OCI-LY3 (cell line): ENCODE measurements around the gene HTT.

Source experiments
- H2AFZ ChIP-seq: fragments of 200-600, 300-600 bp; shearing (Covaris generic); 2 replicates; pipeline ENCODE4 v1.6.0; 2014; ENCODE audit warnings: antibody characterized with exemption, low read depth, low read length
- H3K27ac ChIP-seq: fragments of 200-600, 300-600 bp; sonication (generic); 2 replicates; pipeline ENCODE4 v1.5.1; 2014; ENCODE audit warnings: mild to moderate bottlenecking, low read length, moderate library complexity, mixed read lengths
- H3K27me3 ChIP-seq: fragments of 200-600, 300-600 bp; sonication (generic); 2 replicates; pipeline ENCODE4 v1.6.1; 2014; ENCODE audit warnings: low read depth, low read length, mixed read lengths
- H3K36me3 ChIP-seq: fragments of 200-600, 300-600 bp; sonication (generic); replicated peaks from 2 replicates; pipeline ENCODE3; 2014; ENCODE audit warnings: low read depth, low read length, mixed read lengths
- H3K4me1 ChIP-seq: fragments of 300-600, 200-600 bp; sonication (generic); 2 replicates; pipeline ENCODE4 v1.6.1; 2014; ENCODE audit warnings: low read length, mixed read lengths
- H3K4me2 ChIP-seq: fragments of 200-600, 300-600 bp; sonication (generic); 2 replicates; pipeline ENCODE4 v1.6.1; 2014; ENCODE audit warnings: low read length, mixed read lengths
- H3K4me3 ChIP-seq: fragments of 300-600, 200-600 bp; sonication (generic); 2 replicates; pipeline ENCODE4 v1.5.1; 2014; ENCODE audit warnings: antibody characterized with exemption, mild to moderate bottlenecking, low read length, moderate library complexity
- H3K79me2 ChIP-seq: fragments of 300-600, 200-600 bp; shearing (Covaris generic); 2 replicates; pipeline ENCODE4 v1.6.1; 2014; ENCODE audit warnings: mild to moderate bottlenecking, low read length, mixed read lengths
- H3K9ac ChIP-seq: fragments of 300-600, 200-600 bp; shearing (Covaris generic); 2 replicates; pipeline ENCODE4 v1.6.0; 2014; ENCODE audit warnings: mild to moderate bottlenecking, low read length, moderate library complexity
- H3K9me3 ChIP-seq: fragments of 200-600, 300-600 bp; shearing (Covaris generic); 2 replicates; pipeline ENCODE4 v1.6.1; 2014; ENCODE audit warnings: low read length, mixed read lengths; ENCODE audit not compliant: insufficient read depth
- H4K20me1 ChIP-seq: fragments of 200-600, 300-600 bp; sonication (generic); 2 replicates; pipeline ENCODE4 v1.6.1; 2016; ENCODE audit warnings: low read length, mixed read lengths; ENCODE audit not compliant: insufficient read depth
- EZH2phosphoT487 ChIP-seq: fragments of 200-600 bp; shearing (Covaris generic); IDR thresholded peaks from 2 replicates; pipeline ENCODE4 v1.6.1; 2018; ENCODE audit warnings: antibody characterized with exemption, mixed run types, low read depth
- TF ChIP-seq, protein P1 (sequence below): fragments of 200-600, 300-600 bp; sonication (generic); IDR thresholded peaks from 2 replicates; pipeline ENCODE4 v1.5.1; 2014; ENCODE audit warnings: antibody characterized with exemption, low read length, low read depth

Gene HTT

DNA sequence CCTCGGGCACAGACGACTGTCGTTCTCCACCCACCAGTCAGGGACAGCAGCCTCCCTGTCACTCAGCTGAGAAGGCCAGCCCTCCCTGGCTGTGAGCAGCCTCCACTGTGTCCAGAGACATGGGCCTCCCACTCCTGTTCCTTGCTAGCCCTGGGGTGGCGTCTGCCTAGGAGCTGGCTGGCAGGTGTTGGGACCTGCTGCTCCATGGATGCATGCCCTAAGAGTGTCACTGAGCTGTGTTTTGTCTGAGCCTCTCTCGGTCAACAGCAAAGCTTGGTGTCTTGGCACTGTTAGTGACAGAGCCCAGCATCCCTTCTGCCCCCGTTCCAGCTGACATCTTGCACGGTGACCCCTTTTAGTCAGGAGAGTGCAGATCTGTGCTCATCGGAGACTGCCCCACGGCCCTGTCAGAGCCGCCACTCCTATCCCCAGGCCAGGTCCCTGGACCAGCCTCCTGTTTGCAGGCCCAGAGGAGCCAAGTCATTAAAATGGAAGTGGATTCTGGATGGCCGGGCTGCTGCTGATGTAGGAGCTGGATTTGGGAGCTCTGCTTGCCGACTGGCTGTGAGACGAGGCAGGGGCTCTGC lies 166.5 kb downstream of the HTT start:
- Histone ChIP-seq H3K27ac (no peak overlapping the region), H3K4me2 (no peak overlapping the region), H2AFZ (no peak overlapping the region), H3K9me3 (no peaks in the 10 kb centered on the region), H3K4me1 (peaks cover 24% of the 10 kb centered on the region), H3K27me3 (no peaks in the 10 kb centered on the region), H3K9ac (no peak overlapping the region), H3K4me3 (no peak overlapping the region), H3K36me3 (peaks cover 40% of the 10 kb centered on the region), H4K20me1 (peaks cover 40% of the 10 kb centered on the region), H3K79me2 (no peaks in the 10 kb centered on the region)
- TF ChIP-seq EZH2phosphoT487: no peak
- TF ChIP-seq, protein P1, sequence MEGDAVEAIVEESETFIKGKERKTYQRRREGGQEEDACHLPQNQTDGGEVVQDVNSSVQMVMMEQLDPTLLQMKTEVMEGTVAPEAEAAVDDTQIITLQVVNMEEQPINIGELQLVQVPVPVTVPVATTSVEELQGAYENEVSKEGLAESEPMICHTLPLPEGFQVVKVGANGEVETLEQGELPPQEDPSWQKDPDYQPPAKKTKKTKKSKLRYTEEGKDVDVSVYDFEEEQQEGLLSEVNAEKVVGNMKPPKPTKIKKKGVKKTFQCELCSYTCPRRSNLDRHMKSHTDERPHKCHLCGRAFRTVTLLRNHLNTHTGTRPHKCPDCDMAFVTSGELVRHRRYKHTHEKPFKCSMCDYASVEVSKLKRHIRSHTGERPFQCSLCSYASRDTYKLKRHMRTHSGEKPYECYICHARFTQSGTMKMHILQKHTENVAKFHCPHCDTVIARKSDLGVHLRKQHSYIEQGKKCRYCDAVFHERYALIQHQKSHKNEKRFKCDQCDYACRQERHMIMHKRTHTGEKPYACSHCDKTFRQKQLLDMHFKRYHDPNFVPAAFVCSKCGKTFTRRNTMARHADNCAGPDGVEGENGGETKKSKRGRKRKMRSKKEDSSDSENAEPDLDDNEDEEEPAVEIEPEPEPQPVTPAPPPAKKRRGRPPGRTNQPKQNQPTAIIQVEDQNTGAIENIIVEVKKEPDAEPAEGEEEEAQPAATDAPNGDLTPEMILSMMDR: no peak

DNA sequence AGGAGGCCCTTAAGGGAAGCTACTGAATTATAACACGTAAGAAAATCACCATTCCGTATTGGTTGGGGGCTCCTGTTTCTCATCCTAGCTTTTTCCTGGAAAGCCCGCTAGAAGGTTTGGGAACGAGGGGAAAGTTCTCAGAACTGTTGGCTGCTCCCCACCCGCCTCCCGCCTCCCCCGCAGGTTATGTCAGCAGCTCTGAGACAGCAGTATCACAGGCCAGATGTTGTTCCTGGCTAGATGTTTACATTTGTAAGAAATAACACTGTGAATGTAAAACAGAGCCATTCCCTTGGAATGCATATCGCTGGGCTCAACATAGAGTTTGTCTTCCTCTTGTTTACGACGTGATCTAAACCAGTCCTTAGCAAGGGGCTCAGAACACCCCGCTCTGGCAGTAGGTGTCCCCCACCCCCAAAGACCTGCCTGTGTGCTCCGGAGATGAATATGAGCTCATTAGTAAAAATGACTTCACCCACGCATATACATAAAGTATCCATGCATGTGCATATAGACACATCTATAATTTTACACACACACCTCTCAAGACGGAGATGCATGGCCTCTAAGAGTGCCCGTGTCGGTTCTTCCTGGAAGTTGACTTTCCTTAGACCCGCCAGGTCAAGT lies 167.5 kb downstream of the HTT start:
- Histone ChIP-seq H4K20me1 (peaks cover 40% of the 10 kb centered on the region), H3K27me3 (no peaks in the 10 kb centered on the region)
- no peak for TF ChIP-seq EZH2phosphoT487
- TF ChIP-seq, protein P1: no peak

DNA sequence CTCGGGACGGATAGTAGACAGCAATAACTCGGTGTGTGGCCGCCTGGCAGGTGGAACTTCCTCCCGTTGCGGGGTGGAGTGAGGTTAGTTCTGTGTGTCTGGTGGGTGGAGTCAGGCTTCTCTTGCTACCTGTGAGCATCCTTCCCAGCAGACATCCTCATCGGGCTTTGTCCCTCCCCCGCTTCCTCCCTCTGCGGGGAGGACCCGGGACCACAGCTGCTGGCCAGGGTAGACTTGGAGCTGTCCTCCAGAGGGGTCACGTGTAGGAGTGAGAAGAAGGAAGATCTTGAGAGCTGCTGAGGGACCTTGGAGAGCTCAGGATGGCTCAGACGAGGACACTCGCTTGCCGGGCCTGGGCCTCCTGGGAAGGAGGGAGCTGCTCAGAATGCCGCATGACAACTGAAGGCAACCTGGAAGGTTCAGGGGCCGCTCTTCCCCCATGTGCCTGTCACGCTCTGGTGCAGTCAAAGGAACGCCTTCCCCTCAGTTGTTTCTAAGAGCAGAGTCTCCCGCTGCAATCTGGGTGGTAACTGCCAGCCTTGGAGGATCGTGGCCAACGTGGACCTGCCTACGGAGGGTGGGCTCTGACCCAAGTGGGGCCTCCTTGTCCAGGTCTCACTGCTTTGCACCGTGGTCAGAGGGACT lies 168.8 kb downstream of the HTT start:
- Histone ChIP-seq H3K4me3 (no peak overlapping the region), H3K9me3 (no peaks in the 10 kb centered on the region), H3K27me3 (no peaks in the 10 kb centered on the region), H4K20me1 (peaks cover 37% of the 10 kb centered on the region), H2AFZ (no peak overlapping the region), H3K79me2 (no peaks in the 10 kb centered on the region), H3K36me3 (peaks cover 32% of the 10 kb centered on the region), H3K27ac (no peak overlapping the region), H3K4me1 (peaks cover 29% of the 10 kb centered on the region), H3K9ac (no peak overlapping the region), H3K4me2 (0 out of 2 replicates have a peak overlapping the region, but pooled peaks have one; percentile 20)
- TF ChIP-seq EZH2phosphoT487: no peak
- TF ChIP-seq, protein P1: no peak

More for the DNA sequence above, 167.5 kb downstream of the HTT start:
- H3K36me3 ChIP-seq: peaks cover 37% of the 10 kb centered on the region
- no peak overlapping the region for H3K27ac ChIP-seq
- H3K79me2 ChIP-seq: no peaks in the 10 kb centered on the region
- H3K9me3 ChIP-seq: no peaks in the 10 kb centered on the region
- no peak overlapping the region for H3K4me3 ChIP-seq
- no peak overlapping the region for H3K9ac ChIP-seq
- peaks cover 29% of the 10 kb centered on the region for H3K4me1 ChIP-seq
- H3K4me2 ChIP-seq: no peak overlapping the region
- H2AFZ ChIP-seq: no peak overlapping the region

DNA sequence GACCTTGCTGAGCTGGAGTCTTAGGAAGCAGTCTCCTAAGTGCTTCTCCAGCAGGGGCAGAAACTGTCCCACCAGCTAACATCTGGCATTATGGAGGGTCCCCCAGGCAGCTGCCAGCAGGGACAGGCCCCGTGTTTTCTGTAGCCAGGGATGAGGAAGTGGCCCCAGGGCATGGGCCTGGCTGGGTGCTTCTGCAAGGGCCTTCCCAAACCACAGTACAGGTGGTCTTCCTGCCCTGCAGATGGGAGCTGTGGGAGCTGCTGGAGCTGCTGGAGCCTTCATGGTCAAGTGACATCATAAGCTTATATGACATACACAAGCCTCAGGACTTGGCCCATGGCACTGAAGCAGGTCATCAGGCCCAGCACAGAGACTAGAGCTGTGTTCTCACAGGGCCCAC lies 169.5 kb downstream of the HTT start:
- Histone ChIP-seq H2AFZ (no peak overlapping the region), H3K9ac (no peak overlapping the region), H3K36me3 (peaks cover 29% of the 10 kb centered on the region), H3K4me3 (no peak overlapping the region), H4K20me1 (peaks cover 35% of the 10 kb centered on the region), H3K9me3 (no peaks in the 10 kb centered on the region), H3K27me3 (no peaks in the 10 kb centered on the region), H3K79me2 (no peaks in the 10 kb centered on the region), H3K4me1 (peaks cover 29% of the 10 kb centered on the region), H3K27ac (no peak overlapping the region; the same call in 1 of the 2 replicates), H3K4me2 (peak overlapping the region; percentile 20)
- TF ChIP-seq, protein P1: no peak
- TF ChIP-seq EZH2phosphoT487: no peak
